GM12878 (cell line): Measurements from ENCODE around the gene FPGS.

Experiments used
- CHD2 ChIP-seq: IDR thresholded peaks from 2 replicates; pipeline ENCODE4 v1.6.1; 2011; ENCODE audit warnings: low read depth, low read length, improper control_type of control experiment, borderline replicate concordance
- CTCF ChIP-seq, 3 experiments: IDR thresholded peaks in 2 of 3; conservative IDR thresholded peaks in 1 of 3; 2 replicates each; pipeline ENCODE4 v1.5.1; 2011; ENCODE audit warnings: low read depth in 3 of 3, low read length in 3 of 3, mild to moderate bottlenecking in 3 of 3, control low read depth in 2 of 3, moderate library complexity in 2 of 3, inconsistent platforms in 1 of 3, mixed read lengths in 1 of 3; ENCODE audit not compliant: control insufficient read depth in 2 of 3, insufficient read depth in 1 of 3; ENCODE audit errors: extremely low read depth in 1 of 3
- EZH2 ChIP-seq: IDR thresholded peaks from 2 replicates; pipeline ENCODE4 v1.6.1; 2012; ENCODE audit warnings: low read depth, mild to moderate bottlenecking, control low read depth, inconsistent platforms, low read length, borderline replicate concordance; ENCODE audit not compliant: control insufficient read depth
- FOS ChIP-seq: IDR thresholded peaks from 3 replicates; pipeline ENCODE4 v1.6.1; 2011; ENCODE audit warnings: borderline replicate concordance; ENCODE audit not compliant: insufficient read length; ENCODE audit errors: extremely low read depth
- MYC ChIP-seq: IDR thresholded peaks from 2 replicates; pipeline ENCODE4 v1.6.1; 2011; ENCODE audit warnings: mild to moderate bottlenecking, low read length, moderate library complexity, inconsistent platforms; ENCODE audit not compliant: insufficient read depth, insufficient replicate concordance, insufficient read length, severe bottlenecking
- NBN ChIP-seq: fragments of 450-650 bp; IDR thresholded peaks from 2 replicates; pipeline ENCODE4 v1.6.1; 2016
- POLR2A ChIP-seq: IDR thresholded peaks from 2 replicates; pipeline ENCODE4 v1.6.1; 2011; ENCODE audit warnings: low read depth, mild to moderate bottlenecking, low read length
- RAD21 ChIP-seq: IDR thresholded peaks from 2 replicates; pipeline ENCODE4 v1.6.1; 2011; ENCODE audit warnings: mild to moderate bottlenecking, low read depth, low read length, moderate library complexity; ENCODE audit not compliant: insufficient read depth
- SREBF2 ChIP-seq: IDR thresholded peaks from 2 replicates; pipeline ENCODE4 v1.6.1; 2012; ENCODE audit warnings: mild to moderate bottlenecking, low read length
- ZNF217 ChIP-seq: fragments of 450-650 bp; IDR thresholded peaks from 2 replicates; pipeline ENCODE4 v1.6.1; 2017; ENCODE audit warnings: antibody characterized with exemption, mild to moderate bottlenecking

DNA sequence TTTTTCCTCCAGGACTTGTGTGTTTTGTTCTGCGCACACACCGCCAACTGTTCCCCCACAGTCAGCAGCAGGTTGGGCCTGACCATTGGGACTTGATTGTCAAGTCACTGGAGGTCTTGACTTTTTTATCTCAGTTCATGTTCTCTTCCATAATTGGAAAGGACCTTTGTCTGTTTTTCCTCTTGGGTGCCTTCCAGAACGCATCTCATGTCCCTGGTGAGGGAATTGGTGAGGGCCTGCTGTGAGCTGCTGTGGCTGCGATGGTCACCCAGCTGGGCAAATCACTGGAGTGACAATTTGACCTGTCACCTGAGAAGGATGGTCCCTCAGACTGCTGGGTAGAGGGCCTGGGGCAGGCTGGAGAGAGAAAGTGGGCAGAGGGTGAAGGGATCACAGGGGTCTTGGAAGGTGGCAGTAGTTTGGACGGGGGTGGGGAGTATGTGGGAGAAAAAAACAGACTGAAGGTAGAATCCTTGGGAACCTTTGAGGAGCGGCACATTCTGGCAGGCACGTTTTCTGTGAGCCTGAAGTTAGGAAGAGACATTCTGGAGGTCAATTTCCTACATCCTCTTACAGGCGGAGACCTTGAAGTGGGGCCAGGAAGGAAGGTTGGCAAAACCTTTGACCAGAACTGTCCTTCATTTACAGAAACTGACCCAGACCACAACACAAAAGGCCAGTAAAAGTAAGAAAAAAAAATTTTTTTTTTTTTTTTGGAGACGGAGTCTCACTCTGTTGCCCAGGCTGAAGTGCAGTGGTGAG, 12.4 kb upstream of the FPGS start:
- TF ChIP-seq CHD2 = no peak
- TF ChIP-seq SREBF2 = no peak
- no peak for TF ChIP-seq CTCF (IDR thresholded peaks at IDR 0.05 in 2 of 3, conservative IDR thresholded peaks at IDR 0.05 in 1 of 3; ENCODE audit: control insufficient read depth in 2 of 3, extremely low read depth in 1 of 3, insufficient read depth in 1 of 3, low read depth in 3 of 3, low read length in 3 of 3)
- TF ChIP-seq MYC = no peak
- TF ChIP-seq ZNF217 = no peak
- no peak for TF ChIP-seq EZH2
- TF ChIP-seq NBN = no peak
- no peak for TF ChIP-seq FOS
- TF ChIP-seq RAD21 = no peak
- TF ChIP-seq POLR2A = 0 out of 2 replicates have a peak, but pooled peaks have one; percentile 43
